Left renal pelvis (tissue), 4 donors: ENCODE results near the gene CAMK2N1. TPM values are rescaled to one million over a fixed set of nuclear protein-coding genes. Genes with fewer than 3 reads are reported as not detected.
A peak's percentile ranks its signal among the peaks of the same experiment; 100 is the strongest.
"Not testable (repeated sequence)": the region's sequence is repeated elsewhere in the genome, so short reads cannot be mapped to it uniquely, and the experiment has no call there.

ENCODE experiments used
- DNase-seq, 4 donors: peaks; one replicate each; pipeline ENCODE4 v3.0.0-alpha.2; 2013; ENCODE audit warnings: low read depth in 4 of 4, low spot score in 3 of 4
- polyA plus RNA-seq, 4 donors: library from polyadenylated mRNA; unstranded; fragments of 120-200 nt; gene quantifications; one replicate each; pipeline ENCODE4 v1.2.1, GENCODE V29; 2013; ENCODE audit not compliant: insufficient read length in 4 of 4

Gene CAMK2N1
- polyA plus RNA-seq, 4 donors = 30.4 to 87.2 (median 80.7) TPM

- DNase-seq = no peak
These were observed 11.5 kb upstream of the CAMK2N1 start for GRCh38 chr1:20497506-20497905.

- not testable (repeated sequence) for DNase-seq
These were observed 10.8 kb upstream of the CAMK2N1 start for GRCh38 chr1:20496725-20497383.

GRCh38 chr1:20496241-20496661 is 10.2 kb upstream of the CAMK2N1 start:
- DNase-seq = no peak

GRCh38 chr1:20495661-20496060 is 9.7 kb upstream of the CAMK2N1 start:
- no peak for DNase-seq

GRCh38 chr1:20494609-20495311 is 8.8 kb upstream of the CAMK2N1 start:
- DNase-seq = no peak

- DNase-seq = peak in 3 of 4 donors; percentile 74 to 87 (median 81)
These were observed 8.0 kb upstream of the CAMK2N1 start for GRCh38 chr1:20493839-20494608.

- no peak for DNase-seq
These were observed 7.3 kb upstream of the CAMK2N1 start for GRCh38 chr1:20493309-20493708.

GRCh38 chr1:20492751-20493150 is 6.7 kb upstream of the CAMK2N1 start:
- no peak for DNase-seq

- DNase-seq = no peak
These were observed 5.9 kb upstream of the CAMK2N1 start for GRCh38 chr1:20491866-20492265.

- no peak for DNase-seq
These were observed 5.2 kb upstream of the CAMK2N1 start for GRCh38 chr1:20491178-20491577.

GRCh38 chr1:20487236-20487590 is 1.2 kb upstream of the CAMK2N1 start:
- no peak for DNase-seq

- DNase-seq = peak in 3 of 4 donors; percentile 71 to 80 (median 80)
These were observed 636 bp upstream of the CAMK2N1 start for GRCh38 chr1:20486457-20487235.

- no peak for DNase-seq
These were observed 1.2 kb downstream of the CAMK2N1 start for GRCh38 chr1:20484519-20485462.

GRCh38 chr1:20483833-20484518 is 2.0 kb downstream of the CAMK2N1 start:
- DNase-seq = no peak

- DNase-seq = no peak
These were observed 2.7 kb downstream of the CAMK2N1 start for GRCh38 chr1:20483098-20483832.

GRCh38 chr1:20481643-20482498 is 4.1 kb downstream of the CAMK2N1 start:
- no peak for DNase-seq

- no peak for DNase-seq
These were observed 4.9 kb downstream of the CAMK2N1 start for GRCh38 chr1:20480951-20481617.
